GM19240 (cell line): ENCODE data around the gene ZNF407.

ENCODE experiments used
- DNase-seq: peaks from one replicate; pipeline ENCODE4 v3.0.0; 2011; ENCODE audit warnings: low spot score; ENCODE audit not compliant: insufficient read length

Gene ZNF407

GRCh38 chr18:75043478-75043877 lies 445.8 kb downstream of the ZNF407 start:
- DNase-seq, result no peak

- no peak for DNase-seq
Measured at GRCh38 chr18:75044296-75044695, 446.6 kb downstream of the ZNF407 start.

GRCh38 chr18:75044791-75045190 lies 447.1 kb downstream of the ZNF407 start:
- no peak for DNase-seq

DNA sequence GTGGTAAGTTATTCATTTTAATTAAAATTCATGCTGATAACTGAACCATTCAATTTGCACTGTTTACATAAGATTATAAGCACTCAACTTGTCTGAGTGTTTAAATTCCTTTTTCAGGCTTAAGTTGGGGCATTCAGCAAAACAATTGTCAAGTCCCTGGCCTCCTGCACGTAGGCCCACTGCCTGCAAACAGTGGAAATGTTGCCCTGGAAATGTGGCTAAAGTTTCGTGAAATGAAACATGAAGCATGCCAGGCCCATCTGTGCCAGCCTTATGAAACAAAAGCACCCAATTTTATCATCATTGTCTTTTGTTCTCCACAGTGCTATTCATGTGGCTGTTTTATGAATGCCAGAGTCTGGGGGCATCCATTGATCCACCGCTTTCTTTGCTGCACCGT lies 447.6 kb downstream of the ZNF407 start:
- no peak for DNase-seq

DNA sequence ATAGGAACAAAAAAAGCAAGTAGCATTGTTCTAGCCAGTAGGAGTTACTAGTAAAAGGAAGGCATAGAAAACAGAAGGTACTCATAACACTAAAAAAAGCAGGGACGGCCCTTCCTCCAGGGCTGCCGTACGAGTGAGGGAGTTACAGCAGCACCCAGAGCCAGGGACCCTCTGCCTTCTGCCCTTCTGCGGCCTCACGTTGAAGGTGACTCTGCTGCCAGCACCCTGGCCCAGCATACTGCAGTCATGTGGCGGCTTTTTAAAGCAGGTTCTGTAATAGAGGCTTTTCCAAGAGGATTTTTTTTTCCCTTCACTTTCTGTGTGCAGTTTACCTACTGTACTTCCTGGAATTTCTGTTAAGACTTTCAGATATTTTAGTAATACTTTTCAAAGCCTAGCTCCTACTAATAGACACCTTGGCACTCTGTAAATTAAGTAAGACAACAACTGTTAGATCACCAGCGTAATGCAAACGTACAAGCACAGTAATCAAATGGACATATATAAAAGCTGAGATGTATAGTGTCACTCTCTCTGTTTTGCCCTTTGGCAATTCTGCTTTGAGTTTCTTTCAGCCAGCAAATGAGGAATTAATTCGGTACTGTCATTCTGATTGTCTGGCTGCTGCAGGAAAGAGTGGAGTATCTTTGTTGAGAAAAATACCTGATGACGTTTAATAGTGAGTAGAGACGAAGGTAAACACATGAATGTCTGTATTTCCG lies 449.7 kb downstream of the ZNF407 start:
- no peak for DNase-seq

- no peak for DNase-seq
Measured at GRCh38 chr18:75048776-75049454, 451.2 kb downstream of the ZNF407 start.

- DNase-seq, result no peak
Measured at GRCh38 chr18:75049455-75049789, 451.8 kb downstream of the ZNF407 start.

- DNase-seq, result no peak
Measured at GRCh38 chr18:75051757-75052156, 454.1 kb downstream of the ZNF407 start.

DNA sequence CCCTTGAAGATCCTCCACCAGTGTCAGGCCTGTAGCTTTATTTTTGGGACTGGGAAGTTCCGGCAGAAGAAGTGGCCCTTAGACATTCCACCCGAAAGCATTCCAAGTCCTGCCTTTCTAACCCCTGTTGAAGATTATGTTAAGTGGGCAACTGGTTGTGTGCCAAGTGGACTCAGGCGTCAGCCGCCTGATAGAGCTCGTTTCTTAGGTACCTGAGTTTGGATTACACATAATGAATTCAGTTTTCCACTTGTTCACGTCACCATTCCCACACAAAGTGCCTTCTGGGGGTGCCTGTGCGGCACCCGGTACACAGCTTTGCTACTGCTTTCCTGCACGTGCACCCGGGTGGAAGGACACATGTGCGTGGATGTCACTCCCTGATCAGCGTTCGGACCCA lies 454.8 kb downstream of the ZNF407 start:
- DNase-seq, result no peak

DNA sequence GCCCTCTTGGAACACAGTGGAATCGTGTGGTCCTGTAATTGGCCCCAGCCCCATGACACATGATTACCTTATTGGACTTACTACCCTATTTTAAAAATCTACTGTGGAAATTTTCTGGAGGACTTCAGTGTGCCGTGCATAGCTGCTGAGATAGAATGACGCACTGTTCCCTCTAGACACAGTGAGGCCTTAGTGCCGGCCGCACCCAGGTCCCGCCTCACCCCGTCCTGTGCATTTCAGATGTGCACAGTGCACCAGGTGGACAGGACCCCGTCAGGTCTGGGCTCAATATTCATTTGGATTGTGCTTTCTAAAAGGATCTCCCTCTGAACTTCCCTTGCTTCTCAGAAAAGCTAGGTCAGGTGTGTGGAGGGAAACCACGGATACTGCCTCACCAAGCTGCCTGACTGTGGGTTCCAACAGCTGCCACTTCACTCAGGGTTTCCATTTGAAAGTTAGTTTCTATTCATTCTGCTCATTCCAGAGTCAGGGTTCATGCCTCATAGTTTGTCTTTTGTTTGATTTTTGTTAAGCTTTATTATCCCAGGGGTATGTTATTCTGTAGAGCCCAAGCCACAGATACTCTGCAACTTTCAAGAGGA lies 455.5 kb downstream of the ZNF407 start:
- no peak for DNase-seq

DNA sequence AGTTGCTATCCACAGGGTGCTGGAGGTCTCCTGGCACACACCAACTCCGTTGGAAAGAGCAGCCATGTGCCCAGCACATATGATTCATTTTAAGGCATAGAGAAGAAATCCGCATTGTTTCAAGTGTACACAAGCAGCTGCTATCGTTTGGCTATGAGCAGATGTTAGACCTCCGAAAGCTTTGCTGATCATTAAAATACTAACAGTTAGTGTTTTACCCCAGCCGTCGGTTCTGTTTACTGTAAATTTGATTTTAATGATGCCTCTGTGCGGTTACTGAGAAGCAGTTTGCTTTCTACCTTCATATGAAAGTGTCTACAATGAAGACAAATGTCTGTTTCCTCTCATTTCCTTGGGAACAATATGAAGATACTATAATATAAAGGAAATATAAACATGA lies 456.4 kb downstream of the ZNF407 start:
- DNase-seq, result no peak

DNA sequence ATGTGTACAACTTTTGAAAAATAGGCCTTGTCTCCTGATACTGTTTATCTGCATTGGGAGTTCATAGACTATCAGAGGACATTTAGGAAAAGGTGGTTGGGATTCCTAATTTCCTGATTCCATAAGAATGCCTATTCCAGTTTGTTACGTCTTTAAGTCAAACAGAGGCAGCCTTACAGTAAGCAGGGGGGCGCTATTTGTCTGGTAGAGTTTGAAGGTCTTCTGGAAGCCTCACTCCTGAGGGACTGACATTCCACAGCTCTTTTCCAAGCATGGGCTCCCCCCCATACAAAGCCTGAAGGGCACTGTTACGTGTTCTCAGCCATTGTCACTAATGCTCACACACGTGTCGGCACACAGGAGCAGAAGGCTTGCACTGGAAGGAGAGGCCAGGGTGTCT lies 456.9 kb downstream of the ZNF407 start:
- no peak for DNase-seq

- DNase-seq, result no peak
Measured at GRCh38 chr18:75057169-75057960, 459.7 kb downstream of the ZNF407 start.

- DNase-seq, result no peak
Measured at GRCh38 chr18:75060185-75060584, 462.5 kb downstream of the ZNF407 start.

- DNase-seq, result no peak
Measured at GRCh38 chr18:75062297-75062886, 464.7 kb downstream of the ZNF407 start.

- DNase-seq, result no peak
Measured at GRCh38 chr18:75063196-75063595, 465.5 kb downstream of the ZNF407 start.

GRCh38 chr18:75063615-75064512 lies 466.2 kb downstream of the ZNF407 start:
- no peak for DNase-seq

GRCh38 chr18:75064513-75064905 lies 466.8 kb downstream of the ZNF407 start:
- DNase-seq, result no peak

GRCh38 chr18:75065251-75066000 lies 467.8 kb downstream of the ZNF407 start:
- no peak for DNase-seq
